EL (cell line): ENCODE data around the gene FAM228B.

Experiments used
- DNase-seq: peaks from one replicate; pipeline ENCODE4 v3.0.0-alpha.2; 2016

Gene FAM228B

DNA sequence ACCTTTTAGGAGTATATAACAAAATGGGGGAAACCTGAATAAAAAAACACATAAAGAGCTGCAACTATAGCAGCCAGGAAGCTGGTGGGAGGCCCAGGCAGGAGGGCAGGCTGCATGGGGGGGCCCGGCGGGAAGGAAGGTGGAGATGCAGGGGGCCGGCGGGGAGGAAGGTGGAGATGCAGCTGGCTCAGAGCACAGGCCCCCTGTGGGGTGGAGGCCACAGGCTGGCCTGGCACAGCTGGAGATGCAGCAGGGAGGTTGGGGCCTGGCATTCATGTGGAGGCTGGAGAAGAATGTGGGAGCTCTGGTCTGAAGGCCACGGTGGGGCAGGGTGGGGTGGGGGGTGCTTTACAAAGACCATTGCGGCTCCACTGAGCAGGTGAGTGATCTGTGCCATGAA lies 83.0 kb downstream of the FAM228B start:
- DNase-seq, result no peak

DNA sequence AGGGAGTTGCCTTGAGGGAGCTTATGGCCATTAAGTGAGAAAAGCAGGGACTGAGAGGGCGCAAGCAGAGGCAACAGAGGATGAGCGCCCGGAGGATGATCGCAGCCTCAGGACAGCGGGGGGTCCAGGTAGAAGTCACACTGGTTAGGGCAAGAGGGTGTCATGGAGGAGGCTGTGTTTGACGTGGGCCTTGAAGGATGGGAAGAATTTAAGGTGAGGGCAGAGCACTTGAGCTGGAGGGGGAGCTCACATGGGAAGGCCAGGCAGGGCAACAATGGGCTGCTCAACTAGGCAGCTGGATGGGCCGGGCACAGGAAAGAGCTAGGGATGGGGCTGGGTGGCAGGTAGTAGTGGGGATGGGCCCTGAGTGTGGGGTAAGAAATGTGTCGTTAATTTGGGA lies 83.4 kb downstream of the FAM228B start:
- no peak for DNase-seq

DNA sequence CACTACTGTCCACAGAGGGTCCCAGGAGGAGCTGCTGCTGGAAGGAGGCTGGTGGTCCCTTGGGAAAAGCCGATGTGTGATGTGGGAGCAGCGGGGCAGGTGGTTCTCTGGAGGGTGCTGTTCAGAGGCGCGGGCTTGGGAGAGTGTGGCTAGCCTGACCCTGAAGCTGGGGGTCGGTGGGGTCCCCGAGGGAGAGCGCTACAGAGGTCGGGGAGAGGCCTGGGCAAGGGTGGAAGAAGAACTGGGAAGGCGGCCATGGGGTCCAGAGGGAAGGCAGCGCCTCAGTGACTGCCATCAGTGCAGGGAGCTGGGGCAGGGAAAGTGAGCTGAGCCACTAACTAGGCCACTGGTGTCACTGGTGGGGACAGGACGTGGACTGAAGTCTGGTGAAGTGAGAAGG lies 84.1 kb downstream of the FAM228B start:
- no peak for DNase-seq

DNA sequence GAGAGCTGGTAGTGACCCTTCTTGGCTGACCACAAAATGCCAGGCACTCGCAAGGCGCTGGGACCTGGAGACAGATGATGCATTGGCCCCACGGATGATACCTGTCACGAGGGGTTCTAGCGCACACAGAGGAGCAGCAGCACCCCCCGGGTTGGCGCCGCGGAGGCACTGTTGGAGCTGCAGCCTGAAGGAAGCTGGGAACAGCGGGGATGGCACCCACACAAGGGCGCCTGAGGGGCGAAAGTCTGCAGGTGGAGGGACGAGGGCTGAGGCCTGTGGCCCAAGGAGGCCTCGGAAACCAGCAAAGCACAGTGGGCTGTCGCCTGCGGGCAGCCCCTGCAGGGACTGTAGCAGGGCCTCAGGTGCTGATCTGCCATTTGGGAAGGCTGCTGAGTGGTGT lies 85.2 kb downstream of the FAM228B start:
- no peak for DNase-seq

DNA sequence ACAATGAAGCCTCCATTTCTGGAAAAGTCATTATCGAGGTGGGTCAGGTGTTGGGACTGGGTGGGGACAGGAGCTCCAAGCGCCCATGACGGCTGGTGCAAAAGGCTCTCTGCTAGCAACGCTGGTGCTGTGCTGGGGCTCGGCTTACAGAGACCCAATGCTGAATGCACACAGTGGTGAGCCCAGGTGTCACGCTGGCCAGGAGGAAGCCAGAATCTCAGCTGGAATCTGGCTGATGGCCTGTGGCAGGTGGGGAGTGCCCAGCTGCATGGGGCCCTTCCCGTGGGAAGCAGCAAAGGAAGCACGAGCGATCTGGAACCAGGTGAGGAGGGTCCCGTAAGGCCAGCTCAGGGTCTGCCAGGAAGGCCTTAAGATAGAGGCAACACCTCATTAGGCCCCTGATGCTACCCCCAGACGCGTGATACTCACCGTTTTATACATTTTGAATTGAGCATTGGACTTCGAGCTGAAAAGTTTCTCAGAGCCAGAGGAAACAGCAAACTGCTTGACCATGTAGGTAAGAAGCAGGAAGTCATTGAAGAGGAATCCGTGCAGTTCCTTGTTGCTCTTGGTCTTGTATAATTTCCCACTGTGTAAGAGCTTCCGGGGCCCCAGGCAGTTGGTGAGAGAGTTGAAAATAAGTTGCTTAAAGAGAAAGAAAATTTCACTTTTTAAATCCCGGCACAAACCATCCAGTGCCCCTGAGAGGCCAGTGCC lies 86.3 kb downstream of the FAM228B start:
- no peak for DNase-seq

DNA sequence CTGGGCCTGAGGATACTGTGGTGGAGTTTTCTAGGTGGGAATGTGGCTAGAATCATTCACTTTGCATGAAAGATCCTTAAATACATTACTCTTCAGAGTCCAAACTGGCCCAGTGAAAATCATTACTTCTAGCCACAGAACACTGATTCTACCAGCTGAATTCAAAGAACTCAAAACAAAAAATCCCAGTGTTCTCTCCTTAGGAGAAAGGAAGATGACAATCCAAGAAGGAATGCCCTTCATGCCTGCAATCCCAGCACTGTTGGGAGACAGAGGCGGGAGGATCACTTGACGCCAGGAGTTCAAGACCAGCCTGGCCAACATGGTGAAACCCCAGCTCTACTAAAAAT lies 86.8 kb downstream of the FAM228B start:
- no peak for DNase-seq

DNA sequence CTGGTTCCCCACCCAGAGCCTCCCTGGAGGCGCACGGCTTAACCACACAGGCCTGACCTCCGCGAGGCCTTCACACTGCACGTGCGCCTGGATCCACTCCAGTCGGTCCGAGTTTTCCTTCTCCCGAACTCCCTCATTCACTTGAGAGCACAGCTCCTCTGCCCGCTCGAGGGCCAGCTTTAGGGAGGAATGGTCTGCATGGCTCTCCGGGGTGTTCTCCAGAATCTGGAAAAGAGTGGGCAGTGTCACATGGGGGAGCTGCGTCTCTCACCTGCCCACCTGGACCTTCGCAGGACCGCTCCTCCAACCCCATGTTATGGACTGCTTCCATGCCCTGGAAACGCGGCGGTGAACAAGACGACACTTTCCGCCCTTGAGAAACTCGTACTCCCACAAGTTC lies 87.5 kb downstream of the FAM228B start:
- DNase-seq, result no peak

DNA sequence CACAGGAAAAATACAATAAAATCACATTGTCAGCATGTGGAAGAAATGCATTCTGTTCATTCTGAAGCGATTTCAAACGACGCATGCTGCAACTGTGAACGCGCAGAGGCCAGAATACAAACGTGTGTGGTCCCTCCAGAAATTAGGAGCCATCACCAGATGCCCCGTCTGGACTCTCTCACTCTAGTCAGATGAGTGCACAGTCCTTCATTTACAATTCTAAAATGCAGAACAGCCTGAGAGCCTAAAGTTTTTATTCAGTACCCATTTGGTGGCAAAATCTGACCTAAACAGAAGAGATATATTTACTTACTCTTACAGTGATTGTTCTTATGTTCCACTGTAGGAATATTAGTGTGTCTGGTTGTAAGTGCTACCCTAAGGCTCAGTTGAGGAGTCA lies 88.1 kb downstream of the FAM228B start:
- no peak for DNase-seq

DNA sequence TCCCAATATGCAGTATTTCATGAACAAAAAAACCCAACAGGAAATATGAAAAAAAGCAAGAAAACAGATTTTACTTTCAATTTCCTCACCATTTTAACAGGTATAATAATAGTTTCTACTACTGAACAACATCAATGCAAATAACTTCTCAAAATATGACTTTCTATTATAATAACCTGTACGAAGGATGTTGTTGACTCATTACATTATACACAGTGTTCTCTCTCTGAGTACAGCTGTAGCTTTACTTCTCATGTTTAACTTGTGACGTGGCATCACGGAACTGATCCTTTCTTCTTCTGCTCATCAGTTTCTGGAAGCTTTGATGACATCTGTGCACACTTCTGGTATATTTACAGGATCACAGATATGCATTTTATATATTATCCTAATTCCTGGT lies 91.6 kb downstream of the FAM228B start:
- DNase-seq, result no peak
